H54 (cell line): Measurements from ENCODE around the gene CHD9NB.
"Not testable (repeated sequence)": the region's sequence is repeated elsewhere in the genome, so short reads cannot be mapped to it uniquely, and the experiment has no call there.

Experiments used
- DNase-seq: peaks from one replicate; pipeline ENCODE4 v3.0.0; 2011; ENCODE audit warnings: low spot score, mixed read lengths; ENCODE audit not compliant: insufficient read length
- FAIRE-seq: peaks from 3 replicates; lab custom pipeline; 2011; peaks lifted over from hg19 to GRCh38; lab: Jason Lieb, UNC
- POLR2A ChIP-seq: IDR thresholded peaks from 2 replicates; pipeline ENCODE4 v1.6.1; 2011; ENCODE audit warnings: low read depth, mild to moderate bottlenecking, low read length

The CHD9NB gene

GRCh38 chr16:53040788-53041187, 11.9 kb downstream of the CHD9NB start:
- FAIRE-seq (no peak), DNase-seq (no peak)
- TF ChIP-seq POLR2A = no peak

DNA sequence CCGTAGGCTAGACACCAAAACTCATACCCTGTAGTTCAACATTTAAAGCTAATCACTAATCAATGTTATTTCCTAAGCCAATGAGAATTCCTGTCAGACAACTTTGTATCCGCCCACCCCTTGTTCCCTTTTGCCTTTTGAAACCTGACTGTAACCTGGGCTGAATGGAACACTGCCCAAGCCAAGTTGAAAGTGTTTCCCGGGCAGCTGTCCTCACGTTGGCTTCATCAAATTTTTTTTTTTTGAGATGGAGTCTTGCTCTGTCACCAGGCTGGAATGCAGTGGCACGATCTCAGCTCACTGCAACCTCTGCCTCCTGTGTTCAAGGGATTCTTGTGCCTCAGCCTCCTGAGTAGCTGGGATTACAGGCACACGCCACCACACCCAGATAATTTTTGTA, 16.0 kb downstream of the CHD9NB start:
- not testable (repeated sequence) for FAIRE-seq, DNase-seq

DNA sequence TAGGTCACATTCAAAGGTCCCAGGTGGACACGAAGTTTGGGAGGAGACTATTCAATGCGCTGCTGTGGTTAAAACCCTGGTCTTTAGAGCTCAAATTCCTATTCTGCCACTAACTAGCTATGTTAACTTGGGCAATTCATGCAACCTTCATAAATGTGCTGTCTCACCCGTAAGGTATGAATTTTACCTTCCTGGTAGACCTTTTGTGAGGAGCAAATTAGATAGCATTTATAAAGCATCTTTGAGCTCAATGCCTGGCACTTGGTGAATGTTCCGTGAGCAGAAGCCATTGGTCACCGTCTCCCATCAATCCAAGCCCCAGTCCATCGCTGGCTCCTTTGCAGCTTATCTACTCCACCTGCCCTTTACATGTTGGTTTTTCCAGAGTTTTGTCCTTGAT, 16.6 kb downstream of the CHD9NB start:
- DNase-seq (no peak), FAIRE-seq (no peak)
- TF ChIP-seq POLR2A = no peak

GRCh38 chr16:53035176-53035942, 17.3 kb downstream of the CHD9NB start:
- DNase-seq (no peak), FAIRE-seq (no peak)
- no peak for TF ChIP-seq POLR2A

GRCh38 chr16:53034306-53034705, 18.4 kb downstream of the CHD9NB start:
- FAIRE-seq = no peak
- no peak for DNase-seq
- no peak for TF ChIP-seq POLR2A

DNA sequence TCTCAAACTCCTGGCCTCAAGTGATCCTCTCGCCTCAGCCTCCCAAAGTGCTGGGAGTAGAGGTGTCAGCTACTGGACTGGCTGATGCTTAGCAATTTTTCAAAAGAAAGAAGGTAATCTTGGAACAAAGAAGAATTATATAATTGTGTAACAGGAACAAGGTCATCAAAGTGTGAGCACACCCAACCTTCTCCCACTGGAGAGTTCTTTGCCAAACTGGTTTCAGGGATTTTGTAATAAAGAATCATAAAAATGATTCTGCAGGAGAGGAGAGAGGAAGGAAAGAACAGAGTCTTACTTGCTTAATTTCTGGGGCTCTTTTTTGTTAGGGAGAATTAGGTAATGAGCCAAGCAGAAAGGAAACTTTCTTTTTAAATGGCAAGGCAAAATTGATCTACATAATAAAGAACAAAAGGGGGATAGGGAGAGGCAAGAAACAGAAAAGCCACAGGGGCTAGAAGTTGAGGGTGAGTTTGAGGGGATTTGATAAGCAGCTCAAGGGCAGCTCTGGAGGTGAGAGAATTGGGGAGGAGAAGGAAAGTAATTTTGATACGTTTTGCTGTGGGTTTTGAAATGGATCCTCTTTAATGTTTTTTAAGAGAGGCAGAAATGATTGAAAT, 21.3 kb downstream of the CHD9NB start:
- DNase-seq (no peak), FAIRE-seq (no peak)
- TF ChIP-seq POLR2A = no peak

GRCh38 chr16:53029971-53030370, 22.7 kb downstream of the CHD9NB start:
- no peak for TF ChIP-seq POLR2A
- no peak for DNase-seq
- no peak for FAIRE-seq

- DNase-seq (no peak), FAIRE-seq (no peak)
- TF ChIP-seq POLR2A = no peak
Observed at GRCh38 chr16:53024045-53024444, 28.7 kb downstream of the CHD9NB start.

GRCh38 chr16:53022374-53022773, 30.3 kb downstream of the CHD9NB start:
- FAIRE-seq = peak; percentile 68
- DNase-seq = peak; percentile 57
- TF ChIP-seq POLR2A = no peak

GRCh38 chr16:53018834-53019416, 33.8 kb downstream of the CHD9NB start:
- FAIRE-seq = no peak

GRCh38 chr16:53014287-53014686, 38.4 kb downstream of the CHD9NB start:
- no peak for FAIRE-seq
- DNase-seq = no peak
- TF ChIP-seq POLR2A = no peak

More at GRCh38 chr16:53018834-53019416, 33.8 kb downstream of the CHD9NB start:
- TF ChIP-seq POLR2A = no peak
- DNase-seq = no peak

GRCh38 chr16:53007095-53007494, 45.6 kb downstream of the CHD9NB start:
- FAIRE-seq (no peak), DNase-seq (no peak)
- no peak for TF ChIP-seq POLR2A

DNA sequence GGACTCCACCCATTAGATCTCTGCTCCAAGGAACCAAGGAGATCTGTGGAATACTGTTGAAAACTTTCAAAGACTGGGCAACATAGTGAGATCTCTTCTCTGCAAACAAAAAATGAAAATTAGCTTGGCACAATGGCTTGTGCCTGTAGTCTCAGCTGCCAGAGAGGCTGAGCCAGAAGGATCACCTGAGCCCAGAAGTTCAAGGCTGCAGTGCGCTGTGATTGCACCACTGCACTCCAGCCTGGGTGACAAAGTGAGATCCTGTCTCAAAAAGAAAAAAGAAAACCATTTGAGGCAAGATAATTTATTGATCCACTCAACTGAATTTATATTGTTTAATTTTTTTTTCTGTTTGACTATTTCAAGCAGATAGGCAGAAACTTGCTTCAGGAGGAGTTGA, 54.8 kb downstream of the CHD9NB start:
- no peak for DNase-seq
- no peak for TF ChIP-seq POLR2A
- no peak for FAIRE-seq

DNA sequence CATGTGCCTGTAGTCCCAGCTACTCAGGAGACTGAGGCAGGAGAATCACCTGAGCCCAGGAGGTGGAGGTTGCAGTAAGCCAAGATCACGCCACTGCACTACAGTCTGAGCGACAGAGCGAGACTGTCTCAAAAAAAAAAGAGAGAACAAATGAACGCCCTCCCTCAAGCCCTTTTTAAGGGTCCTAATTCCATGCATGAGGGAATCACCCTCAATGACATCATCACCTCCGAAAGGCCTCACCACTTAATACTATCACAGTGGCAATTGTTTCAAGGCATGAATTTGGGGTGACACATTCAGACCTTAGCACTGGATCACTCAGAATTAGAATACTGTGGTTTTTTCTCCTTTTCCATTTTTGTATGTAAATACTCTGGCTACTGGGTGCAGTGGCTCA, 57.8 kb downstream of the CHD9NB start:
- FAIRE-seq (no peak), DNase-seq (no peak)
- no peak for TF ChIP-seq POLR2A
